HCT116 (cell line): ENCODE data around the gene DONSON. TPM values are rescaled to one million over a fixed set of nuclear protein-coding genes. Genes with fewer than 3 reads are reported as not detected.

Experiments
- ATAC-seq: fragments of 200-7000 bp; cut with Tn5 transposase; 2 replicates; pipeline ENCODE4 v1.9.1; 2020; ENCODE audit warnings: mild to moderate bottlenecking, moderate library complexity
- BruUV-seq: library from RNA; stranded (reverse); fragments of 400-500 nt; replicated peaks from 2 replicates; lab custom pipeline; 2021; lab: Mats Ljungman, UMichigan
- CTCF ChIA-PET: fragments of 300-600 bp; sonication (Branson Sonifier 250); formaldehyde crosslinking; loops from one replicate; lab custom pipeline; 2021; ENCODE audit warnings: antibody characterized with exemption; lab: Charles Lee
- POLR2A ChIA-PET: fragments of 300-600, 350-600 bp; sonication (Branson Sonifier 250); formaldehyde crosslinking; loops from one replicate; lab custom pipeline; 2021; ENCODE audit warnings: antibody characterized with exemption; lab: Charles Lee
- RAD21 ChIA-PET, 2 experiments: fragments of 300-600 bp; sonication (Branson Sonifier 250); formaldehyde crosslinking; loops; one replicate each; lab custom pipeline; 2023; ENCODE audit warnings: low total read pairs in 2 of 2; ENCODE audit not compliant: uncharacterized antibody in 2 of 2, unreplicated experiment in 2 of 2, low non-redundant PET in 1 of 2; lab: Charles Lee
- DNase-seq: peaks from one replicate; pipeline ENCODE4 v3.0.0-alpha.2; 2010; ENCODE audit warnings: low read depth, low spot score
- H2AFZ ChIP-seq: fragments of 200-600 bp; shearing (Covaris generic), sonication (generic); 2 replicates; pipeline ENCODE4 v1.6.1; 2017; ENCODE audit warnings: low read depth, mixed run types, mixed read lengths, antibody characterized with exemption, low read length; ENCODE audit not compliant: poor library complexity, severe bottlenecking
- H3K27ac ChIP-seq: 2 replicates; pipeline ENCODE4 v1.5.1; 2012; ENCODE audit warnings: low read depth, low read length
- H3K27me3 ChIP-seq: fragments of 200-600 bp; sonication (generic); 2 replicates; pipeline ENCODE4 v1.6.1; 2016; ENCODE audit warnings: mixed run types, low read length, mixed read lengths; ENCODE audit not compliant: insufficient read depth
- H3K36me3 ChIP-seq, 2 experiments: fragments of 200-500 bp in 1 of 2; fragments of 200-600 bp in 1 of 2; sonication (Bioruptor generic) in 1 of 2; sonication (generic) in 1 of 2; 2 replicates each; pipeline versions ENCODE4 v1.5.1 to v1.6.1; 2014 to 2016; ENCODE audit warnings: low read length in 2 of 2, inconsistent platforms in 1 of 2, mixed read lengths in 1 of 2, mixed run types in 1 of 2; ENCODE audit not compliant: insufficient read depth in 2 of 2, control insufficient read depth in 1 of 2
- H3K4me1 ChIP-seq, 2 experiments: fragments of 200-600 bp in 1 of 2; sonication (generic) in 1 of 2; 2 replicates each; pipeline versions ENCODE4 v1.5.1 to v1.6.1; 2012 to 2017; ENCODE audit warnings: low read length in 2 of 2, inconsistent platforms in 1 of 2, mild to moderate bottlenecking in 1 of 2, mixed read lengths in 1 of 2, mixed run types in 1 of 2, moderate library complexity in 1 of 2; ENCODE audit not compliant: insufficient read depth in 2 of 2, control insufficient read depth in 1 of 2
- H3K4me2 ChIP-seq: fragments of 200-600 bp; sonication (generic); 2 replicates; pipeline ENCODE4 v1.6.1; 2017; ENCODE audit warnings: mixed run types, low read length, mixed read lengths
- H3K4me3 ChIP-seq, 2 experiments: fragments of 200-600 bp in 1 of 2; sonication (generic) in 1 of 2; replicated peaks in 1 of 2; 2 replicates each; pipeline ENCODE4 v1.5.1; 2011 to 2016; ENCODE audit warnings: low read length in 2 of 2, control low read depth in 1 of 2, low read depth in 1 of 2, mild to moderate bottlenecking in 1 of 2, mixed read lengths in 1 of 2, mixed run types in 1 of 2
- H3K79me2 ChIP-seq: fragments of 200-600 bp; sonication (generic); 2 replicates; pipeline ENCODE4 v1.6.1; 2017; ENCODE audit warnings: mild to moderate bottlenecking, mixed run types, low read length, moderate library complexity, mixed read lengths; ENCODE audit not compliant: insufficient read depth
- H3K9ac ChIP-seq: fragments of 200-600 bp; sonication (generic); 2 replicates; pipeline ENCODE4 v1.6.1; 2016; ENCODE audit warnings: low read length, mixed read lengths
- H3K9me2 ChIP-seq: fragments of 200-600 bp; sonication (generic), shearing (Covaris generic); 2 replicates; pipeline ENCODE4 v1.6.1; 2017; ENCODE audit warnings: mixed run types, mild to moderate bottlenecking, moderate library complexity; ENCODE audit not compliant: insufficient read depth
- H3K9me3 ChIP-seq, 2 experiments: fragments of 200-500 bp in 1 of 2; fragments of 200-600 bp in 1 of 2; sonication (Bioruptor generic) in 1 of 2; sonication (generic) in 1 of 2; 2 replicates each; pipeline ENCODE4 v1.6.1; 2014 to 2017; ENCODE audit warnings: low read length in 2 of 2, mixed read lengths in 2 of 2, inconsistent platforms in 1 of 2, low read depth in 1 of 2, mild to moderate bottlenecking in 1 of 2, mixed run types in 1 of 2, moderate library complexity in 1 of 2; ENCODE audit not compliant: control insufficient read depth in 1 of 2, insufficient read depth in 1 of 2
- H4K20me1 ChIP-seq: fragments of 200-600 bp; sonication (generic), shearing (Covaris generic); 2 replicates; pipeline ENCODE4 v1.6.1; 2017; ENCODE audit warnings: mixed run types, mild to moderate bottlenecking, moderate library complexity; ENCODE audit not compliant: insufficient read depth
- ELF1 ChIP-seq: IDR thresholded peaks from 2 replicates; pipeline ENCODE4 v1.6.1; 2012; ENCODE audit warnings: low read depth, borderline replicate concordance
- EZH2 ChIP-seq: fragments of 200-600 bp; sonication (generic); IDR thresholded peaks from 2 replicates; pipeline ENCODE4 v1.6.1; 2017; ENCODE audit warnings: antibody characterized with exemption, mixed run types
- FOSL1 ChIP-seq: IDR thresholded peaks from 2 replicates; pipeline ENCODE4 v1.6.1; 2012; ENCODE audit warnings: low read depth
- SRF ChIP-seq: IDR thresholded peaks from 2 replicates; pipeline ENCODE4 v1.6.1; 2012; ENCODE audit warnings: low read depth
- YY1 ChIP-seq: IDR thresholded peaks from 2 replicates; pipeline ENCODE4 v1.6.1; 2011; ENCODE audit warnings: low read length, low read depth, moderate library complexity, mild to moderate bottlenecking; ENCODE audit not compliant: insufficient replicate concordance; ENCODE audit errors: extremely low read depth
- ZFX ChIP-seq: fragments of 450-650 bp; IDR thresholded peaks from 2 replicates; pipeline ENCODE4 v1.6.1; 2017
- intact Hi-C: fragments of 100-400 bp; cut with micrococcal nuclease; formaldehyde crosslinking; loops from 2 replicates; pipeline ENCODE4 v1.10.0; 2022
- total RNA-seq: library from RNA; stranded (reverse); gene quantifications from one replicate; pipeline ENCODE4 v1.2.1, GENCODE V29; 2021; ENCODE audit not compliant: unreplicated experiment
- TF ChIP-seq, protein P1 (sequence below), 3 experiments: fragments of 200-600 bp in 1 of 3; sonication (generic) in 1 of 3; IDR thresholded peaks in 2 of 3; conservative IDR thresholded peaks in 1 of 3; 2 replicates each; pipeline ENCODE4 v1.5.1; 2012 to 2017; ENCODE audit warnings: low read depth in 2 of 3, low read length in 2 of 3, antibody characterized with exemption in 1 of 3, borderline replicate concordance in 1 of 3, control low read depth in 1 of 3, mild to moderate bottlenecking in 1 of 3, mixed read lengths in 1 of 3, mixed run types in 1 of 3, moderate library complexity in 1 of 3; ENCODE audit not compliant: insufficient read depth in 1 of 3
- TF ChIP-seq, protein P2 (sequence below): IDR thresholded peaks from 2 replicates; pipeline ENCODE4 v1.6.1; 2012; ENCODE audit warnings: low read depth

The DONSON gene
- total RNA-seq, 1 experiment from 2014 or later = 31.7 TPM

DNA sequence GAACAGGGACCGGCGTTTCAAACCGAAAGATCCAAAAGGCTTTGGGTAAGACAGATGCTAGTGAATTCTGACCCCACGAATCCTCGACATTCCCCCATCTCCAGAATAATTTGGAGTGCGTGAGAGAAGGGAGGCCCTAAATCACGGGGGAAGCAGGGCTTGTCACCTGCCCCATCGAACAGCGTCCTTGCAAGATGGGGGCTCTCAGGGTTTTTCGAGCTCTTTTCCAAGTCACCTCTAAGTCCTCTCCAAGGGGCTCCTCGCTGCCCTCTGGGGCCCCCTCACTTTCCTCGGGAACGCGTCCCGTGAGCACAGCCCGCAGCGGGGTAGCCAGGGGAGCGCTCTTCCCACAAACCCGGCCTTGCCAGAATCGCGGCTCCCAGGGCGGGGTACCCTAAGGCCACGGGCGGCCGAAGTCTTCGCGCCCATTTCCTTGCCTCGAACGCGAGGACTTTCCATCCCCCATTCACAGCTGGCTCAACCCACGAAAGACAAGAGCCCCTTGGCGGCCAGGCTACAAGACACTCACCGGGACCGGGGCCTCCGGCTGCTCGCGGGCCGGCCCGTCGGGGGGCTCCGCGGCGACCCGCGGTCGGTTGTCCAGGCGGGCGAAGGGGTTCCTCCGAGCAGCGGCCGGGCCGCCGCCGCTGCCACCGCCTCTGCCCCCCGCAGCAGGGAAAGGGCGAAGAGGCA, 546 bp downstream of the DONSON start:
- TF ChIP-seq SRF = no peak
- TF ChIP-seq ELF1 = no peak
- TF ChIP-seq, protein P1, sequence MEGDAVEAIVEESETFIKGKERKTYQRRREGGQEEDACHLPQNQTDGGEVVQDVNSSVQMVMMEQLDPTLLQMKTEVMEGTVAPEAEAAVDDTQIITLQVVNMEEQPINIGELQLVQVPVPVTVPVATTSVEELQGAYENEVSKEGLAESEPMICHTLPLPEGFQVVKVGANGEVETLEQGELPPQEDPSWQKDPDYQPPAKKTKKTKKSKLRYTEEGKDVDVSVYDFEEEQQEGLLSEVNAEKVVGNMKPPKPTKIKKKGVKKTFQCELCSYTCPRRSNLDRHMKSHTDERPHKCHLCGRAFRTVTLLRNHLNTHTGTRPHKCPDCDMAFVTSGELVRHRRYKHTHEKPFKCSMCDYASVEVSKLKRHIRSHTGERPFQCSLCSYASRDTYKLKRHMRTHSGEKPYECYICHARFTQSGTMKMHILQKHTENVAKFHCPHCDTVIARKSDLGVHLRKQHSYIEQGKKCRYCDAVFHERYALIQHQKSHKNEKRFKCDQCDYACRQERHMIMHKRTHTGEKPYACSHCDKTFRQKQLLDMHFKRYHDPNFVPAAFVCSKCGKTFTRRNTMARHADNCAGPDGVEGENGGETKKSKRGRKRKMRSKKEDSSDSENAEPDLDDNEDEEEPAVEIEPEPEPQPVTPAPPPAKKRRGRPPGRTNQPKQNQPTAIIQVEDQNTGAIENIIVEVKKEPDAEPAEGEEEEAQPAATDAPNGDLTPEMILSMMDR (IDR thresholded peaks at IDR 0.05 in 2 of 3, conservative IDR thresholded peaks at IDR 0.05 in 1 of 3; ENCODE audit: borderline replicate concordance in 1 of 3, insufficient read depth in 1 of 3, low read depth in 2 of 3, low read length in 2 of 3) = no peak
- TF ChIP-seq, protein P2, sequence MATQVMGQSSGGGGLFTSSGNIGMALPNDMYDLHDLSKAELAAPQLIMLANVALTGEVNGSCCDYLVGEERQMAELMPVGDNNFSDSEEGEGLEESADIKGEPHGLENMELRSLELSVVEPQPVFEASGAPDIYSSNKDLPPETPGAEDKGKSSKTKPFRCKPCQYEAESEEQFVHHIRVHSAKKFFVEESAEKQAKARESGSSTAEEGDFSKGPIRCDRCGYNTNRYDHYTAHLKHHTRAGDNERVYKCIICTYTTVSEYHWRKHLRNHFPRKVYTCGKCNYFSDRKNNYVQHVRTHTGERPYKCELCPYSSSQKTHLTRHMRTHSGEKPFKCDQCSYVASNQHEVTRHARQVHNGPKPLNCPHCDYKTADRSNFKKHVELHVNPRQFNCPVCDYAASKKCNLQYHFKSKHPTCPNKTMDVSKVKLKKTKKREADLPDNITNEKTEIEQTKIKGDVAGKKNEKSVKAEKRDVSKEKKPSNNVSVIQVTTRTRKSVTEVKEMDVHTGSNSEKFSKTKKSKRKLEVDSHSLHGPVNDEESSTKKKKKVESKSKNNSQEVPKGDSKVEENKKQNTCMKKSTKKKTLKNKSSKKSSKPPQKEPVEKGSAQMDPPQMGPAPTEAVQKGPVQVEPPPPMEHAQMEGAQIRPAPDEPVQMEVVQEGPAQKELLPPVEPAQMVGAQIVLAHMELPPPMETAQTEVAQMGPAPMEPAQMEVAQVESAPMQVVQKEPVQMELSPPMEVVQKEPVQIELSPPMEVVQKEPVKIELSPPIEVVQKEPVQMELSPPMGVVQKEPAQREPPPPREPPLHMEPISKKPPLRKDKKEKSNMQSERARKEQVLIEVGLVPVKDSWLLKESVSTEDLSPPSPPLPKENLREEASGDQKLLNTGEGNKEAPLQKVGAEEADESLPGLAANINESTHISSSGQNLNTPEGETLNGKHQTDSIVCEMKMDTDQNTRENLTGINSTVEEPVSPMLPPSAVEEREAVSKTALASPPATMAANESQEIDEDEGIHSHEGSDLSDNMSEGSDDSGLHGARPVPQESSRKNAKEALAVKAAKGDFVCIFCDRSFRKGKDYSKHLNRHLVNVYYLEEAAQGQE = no peak
- TF ChIP-seq YY1 = no peak
- peak; percentile 76 for TF ChIP-seq ZFX
- no peak for TF ChIP-seq EZH2
- TF ChIP-seq FOSL1 = no peak
- Histone ChIP-seq H3K4me2 (peak overlapping the region; percentile 95), H3K27me3 (no peaks in the 10 kb centered on the region), H3K9me2 (no peaks in the 10 kb centered on the region), H4K20me1 (no peaks in the 10 kb centered on the region), H3K9ac (peak overlapping the region; percentile 95), H3K4me3 (peak overlapping the region; percentile 86 to 88), H3K9me3 (no peaks in the 10 kb centered on the region), H2AFZ (no peak overlapping the region), H3K4me1 (peaks cover 6 to 21% of the 10 kb centered on the region in 2 experiments; a peak in 3 of 4 replicates), H3K27ac (peak overlapping the region; percentile 86), H3K79me2 (peaks cover 45% of the 10 kb centered on the region), H3K36me3 (peaks cover 14 to 20% of the 10 kb centered on the region in 2 experiments; a peak in 3 of 4 replicates)
- POLR2A ChIA-PET = interaction anchor here (0.7 to 1.6 kb wide), 9 partner anchors 8 to 45 kb away, joined by 3 to 4 read pairs (median 3); partner anchors contain the start of gene SON
- DNase-seq = no peak
- BruUV-seq = TSS peak; percentile 42
- RAD21 ChIA-PET = no interaction called here
- peak; percentile 42 for ATAC-seq
- intact Hi-C loops = no loop called here
- CTCF ChIA-PET = interaction anchor here (1.0 to 2.0 kb wide), 3 partner anchors 12 to 816 kb away, joined by 4 to 17 read pairs (median 4); partner anchors contain the start of gene PAXBP1
